Left renal pelvis (tissue), 4 donors: ENCODE measurements around the gene WDR82. TPM values are rescaled to one million over a fixed set of nuclear protein-coding genes. Genes with fewer than 3 reads are reported as not detected.
"Not testable (repeated sequence)": the region's sequence is repeated elsewhere in the genome, so short reads cannot be mapped to it uniquely, and the experiment has no call there.

Experiments
- DNase-seq, 4 donors: peaks; one replicate each; pipeline ENCODE4 v3.0.0-alpha.2; 2013; ENCODE audit warnings: low read depth in 4 of 4, low spot score in 3 of 4
- polyA plus RNA-seq, 4 donors: library from polyadenylated mRNA; unstranded; fragments of 120-200 nt; gene quantifications; one replicate each; pipeline ENCODE4 v1.2.1, GENCODE V29; 2013; ENCODE audit not compliant: insufficient read length in 4 of 4

The WDR82 gene
- polyA plus RNA-seq, 4 donors = 91.2 to 119 (median 103) TPM

DNA sequence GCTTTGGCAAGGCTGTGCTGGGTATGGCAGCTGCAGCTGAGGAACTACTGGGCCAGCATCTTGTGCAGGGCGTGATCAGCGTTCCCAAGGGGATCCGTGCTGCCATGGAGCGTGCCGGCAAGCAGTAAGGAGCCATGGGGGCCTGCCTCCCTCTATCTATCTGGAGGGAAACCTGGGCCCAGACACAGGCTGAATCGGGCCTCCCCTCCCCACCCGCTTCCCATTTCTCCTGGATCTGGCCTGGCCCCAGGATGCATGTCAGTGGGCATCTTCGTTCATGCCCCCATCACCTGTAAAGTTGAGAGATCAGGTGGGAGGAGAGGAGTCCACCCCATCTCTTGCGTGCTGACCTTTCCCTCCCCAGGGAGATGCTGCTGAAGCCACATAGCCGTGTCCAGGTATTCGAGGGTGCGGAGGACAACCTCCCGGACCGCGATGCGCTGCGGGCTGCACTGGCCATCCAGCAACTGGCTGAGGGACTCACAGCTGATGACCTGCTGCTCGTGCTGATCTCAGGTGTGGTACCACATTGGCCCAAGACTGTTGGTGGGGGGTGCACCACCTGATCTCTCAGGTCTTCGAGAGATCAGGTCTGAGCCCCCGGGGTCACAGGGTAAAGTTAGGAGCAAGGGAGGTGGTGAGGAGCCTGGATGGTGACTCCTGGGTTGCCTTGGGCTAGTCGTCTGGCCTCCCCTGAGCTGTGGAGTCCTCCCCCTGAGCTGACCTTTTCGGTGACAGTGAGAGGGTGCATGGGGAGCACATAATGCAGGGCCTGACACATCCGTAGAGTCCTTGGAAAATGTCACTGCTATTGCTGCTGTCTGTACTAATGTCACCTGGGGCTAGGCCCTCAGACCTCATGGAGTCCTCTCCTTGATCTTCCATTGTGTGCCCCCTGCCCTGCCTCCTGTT is 12.4 kb upstream of the WDR82 start:
- no peak for DNase-seq

DNA sequence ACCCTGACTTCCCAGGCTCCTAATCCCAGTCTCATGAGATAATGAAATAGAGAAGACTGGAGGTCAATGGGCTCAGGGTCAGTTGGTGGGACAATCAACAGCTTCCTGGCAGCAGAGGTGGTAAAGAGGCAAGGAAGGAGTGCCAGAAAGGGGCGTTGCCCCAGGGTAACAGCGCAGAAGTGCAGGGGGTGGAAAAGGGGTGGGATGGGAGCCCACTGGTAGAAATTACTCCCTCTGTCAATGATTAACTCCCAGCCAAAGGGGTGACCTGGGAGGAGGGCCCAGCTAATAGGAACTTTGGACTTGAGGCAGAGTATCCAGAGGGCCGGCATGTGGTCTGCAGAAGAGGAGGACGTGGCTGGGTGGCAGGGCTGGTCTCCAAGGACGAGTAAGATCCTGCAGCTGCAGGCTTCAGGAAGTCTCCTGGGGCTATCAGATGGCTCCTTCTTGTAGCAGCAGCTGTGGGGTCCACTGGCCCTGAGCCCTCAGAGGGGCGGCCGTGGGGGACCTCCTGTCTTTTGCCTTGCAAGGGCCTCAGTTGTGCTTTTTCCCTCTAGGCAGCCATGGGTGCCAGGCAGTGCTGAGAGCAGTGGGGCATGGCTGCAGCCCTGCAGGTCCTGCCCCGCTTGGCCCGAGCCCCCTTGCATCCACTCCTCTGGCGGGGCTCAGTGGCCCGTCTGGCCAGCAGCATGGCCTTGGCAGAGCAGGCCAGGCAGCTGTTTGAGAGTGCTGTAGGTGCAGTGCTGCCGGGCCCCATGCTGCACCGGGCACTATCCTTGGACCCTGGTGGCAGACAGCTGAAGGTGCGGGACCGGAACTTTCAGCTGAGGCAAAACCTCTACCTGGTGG is 11.5 kb upstream of the WDR82 start:
- DNase-seq = no peak

DNA sequence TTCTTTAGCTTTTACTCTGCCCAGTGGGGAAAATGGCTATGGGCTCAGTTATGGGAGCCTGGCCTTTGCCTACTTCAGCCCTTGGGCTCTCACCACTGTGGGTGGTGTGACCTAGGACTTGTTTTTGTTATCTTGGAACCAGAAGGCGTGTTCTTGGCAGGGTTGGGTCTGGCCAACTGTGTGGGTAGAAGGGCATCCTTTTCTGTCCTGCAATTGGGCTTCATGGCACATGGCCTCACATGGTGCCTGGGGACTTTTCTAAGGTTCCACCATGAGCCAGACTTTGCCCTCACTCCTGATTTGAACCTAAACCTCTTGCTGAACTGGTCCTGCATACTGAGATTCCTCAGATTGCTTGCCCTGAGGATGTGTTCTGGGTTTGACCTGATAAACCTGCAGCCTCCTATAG is 10.9 kb upstream of the WDR82 start:
- DNase-seq = no peak

DNA sequence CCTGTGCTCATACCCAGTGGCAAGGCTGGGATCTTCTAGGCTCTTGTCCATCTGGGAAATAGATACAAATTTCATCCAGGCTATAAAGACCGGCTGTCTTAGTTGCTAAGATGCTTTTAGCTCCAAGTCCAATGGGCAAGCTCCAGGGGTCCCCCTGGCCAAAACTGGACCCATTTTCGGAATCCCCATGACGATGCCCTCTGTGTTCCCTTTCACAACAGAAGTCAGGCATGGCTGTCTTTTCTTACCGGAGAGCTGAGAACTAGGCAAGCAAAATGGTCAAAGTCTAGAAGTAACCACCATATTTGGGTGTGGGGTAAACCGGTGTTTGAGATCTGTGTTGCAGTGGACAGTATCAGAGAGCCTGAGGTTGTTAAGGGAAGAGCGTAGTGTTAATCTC is 10.2 kb upstream of the WDR82 start:
- DNase-seq = no peak

DNA sequence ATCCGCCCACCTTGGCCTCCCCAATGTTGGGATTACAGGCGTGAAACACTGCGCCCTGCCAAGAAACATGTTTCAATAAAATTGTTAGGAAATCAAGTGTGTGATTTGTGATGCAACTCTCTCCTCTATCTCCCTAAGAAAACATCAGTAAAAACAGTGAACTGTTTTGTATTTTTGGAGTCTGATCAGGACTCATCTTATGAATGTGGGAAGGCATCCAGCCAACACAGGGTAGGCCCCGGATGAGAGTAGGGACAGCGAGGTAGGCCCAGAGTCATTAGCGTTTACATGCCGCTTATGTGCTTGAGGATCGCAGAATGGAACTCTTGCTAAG is 8.3 kb upstream of the WDR82 start:
- DNase-seq = no peak

DNA sequence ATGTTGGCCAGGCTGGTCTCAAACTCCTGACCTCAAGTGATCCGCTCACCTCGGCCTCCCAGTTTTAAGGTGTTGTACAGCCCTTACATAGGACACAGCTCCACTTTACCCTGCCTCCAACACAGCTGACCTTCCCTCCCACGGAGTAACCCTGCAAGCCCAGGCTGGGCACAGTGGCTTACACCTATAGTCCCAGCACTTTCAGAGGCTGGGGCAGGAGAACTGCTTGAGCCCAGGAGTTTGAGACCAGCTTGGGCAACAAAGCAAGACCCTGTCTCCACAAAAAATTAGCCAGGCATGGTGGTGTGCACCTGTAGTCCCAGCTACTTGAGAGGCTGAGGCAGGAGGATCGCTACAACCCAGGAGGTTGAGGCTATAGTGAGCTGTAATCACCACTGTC is 5.6 kb upstream of the WDR82 start:
- not testable (repeated sequence) for DNase-seq

DNA sequence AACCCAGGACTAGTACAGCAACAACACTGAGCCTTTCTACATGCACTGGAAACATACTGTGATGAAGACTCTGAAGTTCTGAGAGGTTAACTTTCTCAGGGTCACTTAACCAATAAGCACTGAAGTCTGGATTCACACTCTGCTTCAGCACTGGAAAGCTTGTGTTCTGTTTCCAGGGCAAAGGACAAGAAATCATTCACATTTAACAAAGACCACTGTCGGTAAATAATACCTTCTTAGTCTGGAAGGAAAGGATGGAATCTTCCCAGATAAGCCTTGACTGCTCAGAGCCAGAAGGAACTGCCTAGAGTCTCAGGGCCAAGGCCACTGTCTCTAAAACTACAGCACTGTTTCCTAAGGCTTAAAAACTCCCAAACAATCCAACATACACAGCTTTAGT is 4.9 kb upstream of the WDR82 start:
- DNase-seq = no peak

DNA sequence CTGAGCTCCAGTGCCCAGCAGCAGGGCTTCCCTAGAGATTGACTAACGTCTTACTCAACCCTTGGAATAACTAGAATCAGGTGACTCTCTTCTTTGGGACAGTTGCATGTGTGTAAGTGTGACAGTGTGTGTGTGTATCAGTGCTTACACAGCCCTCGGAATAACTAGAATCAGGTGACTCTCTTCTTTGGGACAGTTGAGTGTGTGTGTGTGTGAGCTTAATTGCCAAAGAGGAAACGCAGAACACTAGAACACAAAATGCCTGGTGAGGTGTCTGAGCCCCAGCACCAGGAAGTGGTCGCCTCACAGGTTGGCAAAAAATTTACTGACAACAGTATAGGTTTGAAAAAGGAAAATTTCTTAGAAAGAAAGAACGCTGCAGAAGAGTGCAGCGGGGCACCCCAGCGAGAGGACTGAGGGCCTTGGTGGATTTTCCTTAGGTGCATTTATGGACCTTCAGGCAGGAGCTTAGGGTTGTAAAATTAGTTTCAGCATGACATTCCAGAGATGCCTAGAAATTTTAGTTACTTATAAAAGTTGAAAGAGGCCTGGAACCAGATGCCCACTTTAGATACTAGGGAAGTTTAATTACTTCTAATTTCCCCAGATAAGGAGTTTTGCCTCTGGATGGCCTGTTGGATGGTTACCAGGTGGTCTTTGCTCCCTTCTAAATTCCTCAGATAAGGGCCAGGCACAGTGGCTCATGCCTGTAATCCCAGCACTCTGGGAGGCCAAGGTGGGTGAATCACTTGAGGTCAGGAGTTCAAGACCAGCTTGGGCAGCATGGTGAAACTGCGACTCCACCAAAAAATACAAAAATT is 3.7 kb upstream of the WDR82 start:
- DNase-seq = no peak

DNA sequence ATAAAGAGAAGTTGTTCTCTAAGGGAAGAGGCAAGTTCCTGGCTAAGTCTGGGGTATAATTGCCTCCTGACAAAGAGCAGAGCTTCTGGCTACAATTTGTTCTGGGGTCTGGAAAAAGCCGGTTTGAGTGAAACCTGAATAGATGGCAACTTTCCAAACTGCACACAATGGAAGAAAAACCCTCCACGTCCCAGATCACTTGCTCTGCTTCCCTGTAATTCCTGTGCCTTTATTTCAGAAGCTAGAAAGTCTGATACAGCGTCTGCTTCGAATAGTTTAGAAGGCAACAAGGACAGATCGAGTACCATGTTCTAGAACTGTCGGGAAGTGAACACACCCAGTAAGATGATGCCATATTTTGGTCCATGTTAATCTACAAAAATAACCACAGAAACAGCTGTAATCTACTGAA is 1.6 kb upstream of the WDR82 start:
- no peak for DNase-seq

DNA sequence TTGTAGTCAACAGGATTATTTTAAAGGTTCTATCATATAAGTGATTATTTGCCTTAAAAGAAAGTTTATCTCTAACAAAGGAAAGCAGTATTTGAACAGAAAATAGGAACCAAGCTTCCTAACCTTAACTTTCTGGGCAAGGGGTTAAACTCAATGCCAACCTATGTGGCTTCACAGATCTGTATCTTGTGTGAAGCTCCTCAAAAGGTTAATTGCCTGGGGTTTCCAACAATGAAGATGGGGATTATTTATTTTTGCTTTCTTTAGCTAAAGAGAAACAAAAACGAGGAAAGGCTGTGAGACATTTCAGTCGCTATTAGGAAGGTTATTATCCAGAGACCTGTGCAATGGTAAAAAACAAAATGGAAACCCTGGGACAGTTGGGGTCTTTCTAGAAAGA is 1.1 kb upstream of the WDR82 start:
- DNase-seq = no peak

DNA sequence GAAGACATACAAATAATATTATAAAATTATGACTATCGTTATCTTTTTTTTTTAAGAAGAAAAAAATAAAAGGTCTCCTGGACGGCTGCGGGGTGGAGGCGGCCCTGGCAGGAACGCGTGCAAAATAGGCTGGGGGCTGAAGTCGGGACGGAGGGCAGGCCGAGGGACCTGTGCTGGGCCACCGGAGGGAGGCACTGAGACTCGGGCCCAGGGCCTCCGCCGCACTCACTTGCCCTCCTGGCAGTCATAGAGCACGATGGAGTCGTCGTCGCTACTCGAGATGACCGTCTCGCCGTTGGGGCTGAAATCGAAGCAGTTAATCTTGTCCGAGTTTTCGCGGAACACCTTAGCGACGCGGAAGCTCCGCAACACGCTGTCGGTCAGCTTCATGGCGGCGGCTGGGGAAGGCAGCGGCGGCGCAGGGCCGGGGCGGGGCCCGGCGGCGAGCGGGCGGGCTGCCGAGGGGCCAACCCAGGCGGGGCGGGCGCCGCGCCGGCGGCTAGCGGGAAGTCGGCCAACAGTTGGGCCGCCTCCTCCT is 408 bp downstream of the WDR82 start:
- no peak for DNase-seq

DNA sequence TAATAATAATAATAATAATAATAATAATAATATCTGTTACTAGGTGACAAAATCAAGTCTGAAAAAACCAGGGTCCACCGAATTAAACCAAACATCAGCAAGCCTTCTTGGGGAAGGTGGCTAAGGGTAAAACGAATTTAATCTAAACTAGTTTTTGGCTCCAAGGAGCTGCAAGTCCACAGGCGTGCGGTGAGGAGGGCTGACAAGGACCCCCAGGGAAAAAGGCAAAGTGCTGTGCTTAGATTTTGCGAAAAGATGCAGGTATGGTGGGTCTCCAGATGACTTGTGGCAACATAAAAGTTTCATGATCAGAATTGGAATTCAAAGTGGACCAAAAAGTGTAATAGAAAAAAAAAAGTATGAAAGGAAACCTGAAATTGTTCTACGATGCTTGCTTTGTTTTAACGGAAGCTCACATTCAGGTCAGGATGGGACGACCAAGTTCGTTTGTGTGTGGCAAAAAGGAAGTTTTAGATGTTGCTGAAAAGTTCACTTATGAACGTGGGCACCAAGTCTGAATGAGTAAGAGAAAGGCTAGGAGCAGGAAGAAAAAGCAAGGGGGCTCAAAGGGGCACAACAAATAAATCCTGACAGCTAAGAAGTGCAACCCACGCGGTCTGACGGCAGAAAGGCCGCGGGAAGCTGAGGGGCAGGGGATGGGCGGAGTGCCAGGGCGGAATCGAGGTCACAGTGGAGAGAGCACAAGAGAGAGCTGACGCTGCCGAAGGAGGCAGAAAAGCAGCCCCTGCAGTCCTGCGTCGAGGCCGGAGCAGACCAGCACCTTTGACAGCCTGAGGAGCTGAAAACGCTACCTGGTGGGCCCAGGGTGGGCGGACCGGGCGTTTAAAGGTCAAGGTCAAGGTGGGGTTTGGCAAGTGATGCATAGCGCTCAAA is 1.1 kb downstream of the WDR82 start:
- peak in 1 of 4 donors; percentile 62 for DNase-seq

DNA sequence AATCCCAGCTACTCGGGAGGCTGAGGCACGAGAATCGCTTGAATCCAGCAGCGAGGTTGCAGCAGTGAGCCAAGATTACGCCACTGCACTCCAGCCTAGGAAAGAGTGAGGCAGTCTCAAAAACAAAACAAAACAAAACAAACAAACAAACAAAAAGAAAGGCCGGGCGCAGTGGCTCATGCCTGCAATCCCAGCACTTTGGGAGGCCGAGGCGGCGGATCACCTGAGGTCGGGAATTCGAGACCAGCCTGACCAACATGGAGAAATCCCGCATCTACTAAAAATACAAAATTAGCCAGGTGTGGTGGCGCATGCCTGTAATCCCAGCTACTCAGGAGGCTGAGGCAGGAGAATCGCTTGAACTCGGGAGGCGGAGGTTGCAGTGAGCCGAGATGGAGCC is 3.7 kb downstream of the WDR82 start:
- DNase-seq = not testable (repeated sequence)

DNA sequence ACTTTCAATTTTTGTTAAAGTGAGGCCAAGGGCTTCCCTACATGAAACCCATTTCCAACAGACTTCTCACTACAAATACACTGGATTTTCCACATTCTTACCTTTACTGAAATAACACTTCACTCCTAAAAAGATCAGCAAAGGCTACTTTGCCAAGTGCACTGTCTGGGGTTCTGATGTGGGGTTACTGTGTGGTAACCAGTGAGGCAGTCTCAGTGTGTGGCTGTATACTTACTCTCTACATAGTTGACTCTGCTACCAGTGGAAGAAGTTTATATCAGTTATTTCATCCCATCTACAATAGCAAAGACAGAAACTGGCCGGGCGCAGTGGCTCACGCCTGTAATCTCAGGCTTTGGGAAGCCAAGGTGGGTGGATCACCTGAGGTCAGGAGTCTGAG is 5.6 kb downstream of the WDR82 start:
- no peak for DNase-seq

DNA sequence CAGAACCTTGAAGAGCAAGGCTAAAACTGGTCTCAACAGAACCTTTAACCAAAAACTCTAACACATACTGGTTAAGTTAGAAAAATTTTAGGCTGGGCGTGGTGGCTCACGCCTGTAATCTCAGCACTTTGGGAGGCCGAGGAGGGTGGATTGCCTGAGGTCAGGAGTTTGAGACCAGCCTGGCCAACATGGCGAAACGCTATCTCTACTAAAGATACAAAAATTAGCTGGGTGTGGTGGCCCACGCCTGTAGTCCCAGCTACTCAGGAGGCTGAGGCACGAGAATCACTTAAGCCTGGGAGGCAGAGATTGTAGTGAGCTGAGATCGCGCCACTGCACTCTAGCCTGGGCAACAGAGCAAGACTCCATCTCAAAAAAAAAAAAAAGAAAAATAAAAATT is 6.3 kb downstream of the WDR82 start:
- not testable (repeated sequence) for DNase-seq

DNA sequence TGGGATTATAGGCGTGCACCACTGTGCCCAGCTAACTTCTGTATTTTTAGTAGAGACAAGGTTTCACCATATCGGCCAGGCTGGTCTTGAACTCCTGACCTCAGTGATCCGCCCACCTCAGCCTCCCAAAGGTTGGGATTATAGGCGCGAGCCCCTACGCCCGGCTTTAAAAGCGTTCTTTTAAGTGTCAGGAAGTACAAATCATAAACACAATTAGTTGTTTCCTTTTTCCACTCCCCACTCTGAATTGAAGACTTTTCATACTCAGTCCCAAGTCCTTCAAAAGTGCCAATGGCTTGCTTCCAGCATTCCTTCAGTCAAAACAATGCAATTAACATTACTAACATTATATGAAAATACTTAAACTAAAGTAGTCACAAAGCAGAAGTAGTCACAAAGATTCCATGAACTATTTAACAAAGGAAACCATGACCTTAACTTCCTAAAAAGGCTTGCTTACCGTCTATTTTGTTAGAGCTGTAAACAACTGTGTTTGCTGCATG is 8.1 kb downstream of the WDR82 start:
- DNase-seq = no peak

DNA sequence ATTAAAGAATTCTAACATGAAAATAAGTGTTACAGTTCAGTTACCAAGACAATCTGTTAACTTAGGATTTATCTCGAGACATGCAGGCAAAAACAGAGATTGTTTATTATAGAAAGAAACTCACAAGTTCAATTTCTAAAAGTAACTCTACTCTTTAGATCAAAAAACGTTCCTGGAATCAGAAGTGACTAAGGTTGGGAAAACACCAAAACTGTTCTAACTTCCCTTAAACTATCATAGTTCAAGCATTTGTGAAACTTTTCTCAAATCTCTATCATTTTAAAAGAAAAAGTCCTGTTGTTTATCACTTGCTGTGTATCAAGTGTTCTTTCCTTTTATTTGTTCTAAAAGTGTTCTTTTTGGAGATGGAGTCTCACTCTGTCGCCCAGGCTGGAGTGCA is 8.7 kb downstream of the WDR82 start:
- DNase-seq = no peak

DNA sequence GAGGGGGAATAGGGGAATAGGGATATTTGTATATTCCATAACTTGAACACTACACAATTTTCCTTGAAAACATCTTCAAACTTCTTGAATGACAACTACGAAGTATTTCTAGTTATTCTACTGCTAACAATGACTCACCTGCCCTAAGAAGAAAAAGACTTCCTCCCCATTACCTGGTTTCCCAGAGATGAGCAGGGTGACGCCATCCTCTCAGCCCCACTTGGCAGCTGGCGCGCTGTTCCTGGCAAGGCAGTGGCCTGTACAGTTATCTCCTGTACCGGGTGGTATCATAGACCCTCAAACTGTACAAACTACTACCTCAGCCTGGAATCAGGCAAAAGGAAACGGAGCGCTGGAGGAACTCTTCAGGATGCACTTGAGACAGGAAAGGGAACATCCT is 10.4 kb downstream of the WDR82 start:
- no peak for DNase-seq

DNA sequence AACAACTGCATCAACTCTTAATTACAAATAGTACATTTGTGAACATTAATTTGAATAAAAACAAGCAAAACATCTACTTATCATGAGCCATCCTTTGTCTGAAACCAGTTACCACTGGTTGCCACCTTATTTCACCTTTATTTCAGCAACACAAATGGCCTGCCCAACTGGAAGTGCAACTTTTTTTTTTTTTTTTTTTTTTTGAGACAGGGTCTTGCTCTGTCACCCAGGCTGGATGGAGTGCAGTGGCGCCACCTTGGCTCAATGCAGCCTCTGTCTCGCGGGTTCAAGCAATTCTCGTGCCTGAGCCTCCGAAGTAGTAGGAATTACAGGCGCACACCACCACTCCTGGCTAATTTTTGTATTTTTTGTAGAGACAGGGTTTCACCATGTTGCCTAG is 13.1 kb downstream of the WDR82 start:
- DNase-seq = no peak

DNA sequence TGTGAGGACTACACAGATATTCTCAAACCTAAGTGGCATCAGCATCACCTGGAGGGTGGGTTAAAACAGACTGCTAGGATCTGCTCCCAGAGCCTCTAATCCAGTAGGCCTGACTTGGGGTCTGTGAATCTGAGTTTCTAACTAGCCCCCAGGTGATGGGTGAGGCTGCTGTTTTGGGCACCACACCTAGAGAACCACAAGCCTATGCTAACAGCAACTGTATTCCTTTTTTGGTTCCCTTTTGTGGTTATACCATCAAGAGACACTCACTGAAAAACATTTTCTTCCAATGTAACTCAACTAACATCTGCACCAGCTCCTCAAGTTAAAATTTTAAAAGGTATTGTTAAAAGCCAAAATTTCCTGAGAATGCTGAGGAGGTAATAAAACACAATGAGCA is 16.0 kb downstream of the WDR82 start:
- no peak for DNase-seq
